Measurements from ENCODE around the gene JPH3. TPM values are rescaled to one million over a fixed set of nuclear protein-coding genes. Genes with fewer than 3 reads are reported as not detected.

Gene JPH3
- polyA plus RNA-seq, 2 of the 4 experiments (the other 2 are of a cell fraction): 0.36 to 1.6 TPM

DNA sequence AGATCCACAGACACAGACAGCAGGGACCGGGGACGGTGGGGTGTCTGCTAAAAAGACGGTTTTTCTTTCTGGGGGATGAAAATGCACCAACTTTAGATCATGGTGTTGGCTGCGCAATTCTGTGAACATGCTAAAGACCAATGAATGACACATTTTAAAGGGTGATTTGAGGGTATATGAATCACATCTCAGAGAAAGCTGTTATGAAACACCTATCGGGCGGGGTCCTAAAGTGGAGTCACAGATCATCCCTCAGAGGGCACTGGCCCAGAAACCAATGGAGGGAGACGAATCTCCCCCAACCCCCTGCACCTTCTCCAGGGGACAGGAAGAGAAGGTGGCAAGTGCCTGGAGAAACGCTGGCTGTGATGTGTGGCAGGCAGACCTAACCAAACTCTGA, 137.5 kb downstream of the JPH3 start:
- DNase-seq (ENCODE audit: low read depth in 1 of 2, low spot score in 1 of 2) (no peak), FAIRE-seq (no peak), ATAC-seq (no peak)
- CTCF ChIA-PET: interaction anchor here (0.6 to 0.9 kb wide), 2 partner anchors 25 to 36 kb away, joined by 3 read pairs; no protein-coding TSS in a partner anchor
- no peak for TF ChIP-seq PBX3 (IDR thresholded peaks at IDR 0.05)
- no peak for TF ChIP-seq RARB (CRISPR knock-in tag; IDR thresholded peaks at IDR 0.05)
- TF ChIP-seq, protein P1, sequence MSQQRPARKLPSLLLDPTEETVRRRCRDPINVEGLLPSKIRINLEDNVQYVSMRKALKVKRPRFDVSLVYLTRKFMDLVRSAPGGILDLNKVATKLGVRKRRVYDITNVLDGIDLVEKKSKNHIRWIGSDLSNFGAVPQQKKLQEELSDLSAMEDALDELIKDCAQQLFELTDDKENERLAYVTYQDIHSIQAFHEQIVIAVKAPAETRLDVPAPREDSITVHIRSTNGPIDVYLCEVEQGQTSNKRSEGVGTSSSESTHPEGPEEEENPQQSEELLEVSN (IDR thresholded peaks at IDR 0.05; ENCODE audit: borderline replicate concordance, low read depth): no peak
- no peak for TF ChIP-seq NR3C1 (IDR thresholded peaks at IDR 0.05)
- no peak for TF ChIP-seq USF2 (IDR thresholded peaks at IDR 0.05)
- TF ChIP-seq POLR2A (IDR thresholded peaks at IDR 0.05; ENCODE audit: low read length): no peak
- no peak for TF ChIP-seq SREBF2 (IDR thresholded peaks at IDR 0.05)
- TF ChIP-seq TP53 (CRISPR knock-in tag; IDR thresholded peaks at IDR 0.05): no peak
- TF ChIP-seq SMC3 (IDR thresholded peaks at IDR 0.05): no peak
- TF ChIP-seq CTCF (IDR thresholded peaks at IDR 0.05): no peak
- TF ChIP-seq KDM5A (IDR thresholded peaks at IDR 0.05): no peak
- no peak for TF ChIP-seq NPAS2 (CRISPR knock-in tag; IDR thresholded peaks at IDR 0.05; ENCODE audit: borderline replicate concordance)
- TF ChIP-seq RCOR1 (IDR thresholded peaks at IDR 0.05; ENCODE audit: low read depth, low read length): no peak
- no peak for TF ChIP-seq EHMT2 (IDR thresholded peaks at IDR 0.05; ENCODE audit: low read depth)
- no peak for TF ChIP-seq ZFP36 (IDR thresholded peaks at IDR 0.05; ENCODE audit: borderline replicate concordance, partially characterized antibody)
- no peak for TF ChIP-seq NFE2L2 (conservative IDR thresholded peaks at IDR 0.05; ENCODE audit: low read length)
- no peak for TF ChIP-seq HDAC2 (IDR thresholded peaks at IDR 0.05)
- no peak for TF ChIP-seq JUNB (IDR thresholded peaks at IDR 0.05)
- Histone ChIP-seq H3K9me3 (no peaks in the 10 kb centered on the region), H3K27ac (no peak overlapping the region), H3K4me2 (no peak overlapping the region), H3K4me1 (no peaks in the 10 kb centered on the region), H3K4me3 (no peak overlapping the region)
- 93% methylated on average over 8 of the region's 8 CpGs for WGBS (ENCODE audit: missing lambda C conversion rate)
- POLR2A ChIA-PET: no interaction called here

DNA sequence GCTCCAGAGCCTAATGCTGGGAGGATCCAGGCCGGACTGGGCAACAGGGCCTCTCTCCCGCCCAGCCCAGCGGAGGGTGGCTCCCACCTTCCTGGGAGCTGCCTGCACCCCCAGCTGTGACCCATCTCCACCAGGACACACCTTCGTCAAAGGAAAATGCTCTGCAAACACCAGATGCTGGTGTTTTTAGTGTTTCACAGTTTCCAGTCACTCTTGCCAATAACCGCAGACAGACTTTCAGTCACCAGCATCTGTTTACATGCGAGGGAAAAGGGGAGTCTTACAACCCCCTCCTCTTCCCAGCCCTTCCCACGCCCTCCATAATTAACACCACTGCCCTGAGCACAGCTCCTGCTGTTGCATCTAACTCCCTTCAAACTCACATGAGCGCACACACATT, 138.1 kb downstream of the JPH3 start:
- no peak for FAIRE-seq
- Histone ChIP-seq H3K4me1 (no peaks in the 10 kb centered on the region), H3K4me3 (no peak overlapping the region), H3K27ac (no peak overlapping the region), H3K4me2 (no peak overlapping the region), H3K9me3 (no peaks in the 10 kb centered on the region)
- POLR2A ChIA-PET: no interaction called here
- no peak for ATAC-seq
- DNase-seq (ENCODE audit: low read depth in 1 of 2, low spot score in 1 of 2): no peak
- CTCF ChIA-PET: interaction anchor here (0.6 to 0.9 kb wide), 2 partner anchors 25 to 37 kb away, joined by 3 read pairs; no protein-coding TSS in a partner anchor
- no peak for TF ChIP-seq EHMT2 (IDR thresholded peaks at IDR 0.05; ENCODE audit: low read depth)
- TF ChIP-seq HEYL (CRISPR knock-in tag; IDR thresholded peaks at IDR 0.05): no peak
- no peak for TF ChIP-seq ELK1 (IDR thresholded peaks at IDR 0.05; ENCODE audit: low read depth, low read length)
- TF ChIP-seq FOXS1 (CRISPR knock-in tag; IDR thresholded peaks at IDR 0.05): no peak
- no peak for TF ChIP-seq RAD21 (conservative IDR thresholded peaks at IDR 0.05 in 1 of 2, IDR thresholded peaks at IDR 0.05 in 1 of 2)
- TF ChIP-seq TFCP2L1 (CRISPR knock-in tag; IDR thresholded peaks at IDR 0.05): no peak
- TF ChIP-seq, protein P2, sequence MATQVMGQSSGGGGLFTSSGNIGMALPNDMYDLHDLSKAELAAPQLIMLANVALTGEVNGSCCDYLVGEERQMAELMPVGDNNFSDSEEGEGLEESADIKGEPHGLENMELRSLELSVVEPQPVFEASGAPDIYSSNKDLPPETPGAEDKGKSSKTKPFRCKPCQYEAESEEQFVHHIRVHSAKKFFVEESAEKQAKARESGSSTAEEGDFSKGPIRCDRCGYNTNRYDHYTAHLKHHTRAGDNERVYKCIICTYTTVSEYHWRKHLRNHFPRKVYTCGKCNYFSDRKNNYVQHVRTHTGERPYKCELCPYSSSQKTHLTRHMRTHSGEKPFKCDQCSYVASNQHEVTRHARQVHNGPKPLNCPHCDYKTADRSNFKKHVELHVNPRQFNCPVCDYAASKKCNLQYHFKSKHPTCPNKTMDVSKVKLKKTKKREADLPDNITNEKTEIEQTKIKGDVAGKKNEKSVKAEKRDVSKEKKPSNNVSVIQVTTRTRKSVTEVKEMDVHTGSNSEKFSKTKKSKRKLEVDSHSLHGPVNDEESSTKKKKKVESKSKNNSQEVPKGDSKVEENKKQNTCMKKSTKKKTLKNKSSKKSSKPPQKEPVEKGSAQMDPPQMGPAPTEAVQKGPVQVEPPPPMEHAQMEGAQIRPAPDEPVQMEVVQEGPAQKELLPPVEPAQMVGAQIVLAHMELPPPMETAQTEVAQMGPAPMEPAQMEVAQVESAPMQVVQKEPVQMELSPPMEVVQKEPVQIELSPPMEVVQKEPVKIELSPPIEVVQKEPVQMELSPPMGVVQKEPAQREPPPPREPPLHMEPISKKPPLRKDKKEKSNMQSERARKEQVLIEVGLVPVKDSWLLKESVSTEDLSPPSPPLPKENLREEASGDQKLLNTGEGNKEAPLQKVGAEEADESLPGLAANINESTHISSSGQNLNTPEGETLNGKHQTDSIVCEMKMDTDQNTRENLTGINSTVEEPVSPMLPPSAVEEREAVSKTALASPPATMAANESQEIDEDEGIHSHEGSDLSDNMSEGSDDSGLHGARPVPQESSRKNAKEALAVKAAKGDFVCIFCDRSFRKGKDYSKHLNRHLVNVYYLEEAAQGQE (IDR thresholded peaks at IDR 0.05): no peak
- TF ChIP-seq PBX3 (IDR thresholded peaks at IDR 0.05): no peak
- no peak for TF ChIP-seq KDM1A (IDR thresholded peaks at IDR 0.05; ENCODE audit: low read depth)
- TF ChIP-seq JUNB (IDR thresholded peaks at IDR 0.05): no peak
- TF ChIP-seq NFE2L2 (conservative IDR thresholded peaks at IDR 0.05; ENCODE audit: low read length): no peak
- no peak for TF ChIP-seq HOXB13 (CRISPR knock-in tag; IDR thresholded peaks at IDR 0.05; ENCODE audit: low read depth)
- TF ChIP-seq HOXB5 (CRISPR knock-in tag; IDR thresholded peaks at IDR 0.05): no peak
- 97% methylated on average over 8 of the region's 8 CpGs for WGBS (ENCODE audit: missing lambda C conversion rate)
